Measurements from ENCODE around the gene DIS3L2.
"Not testable (repeated sequence)": the region's sequence is repeated elsewhere in the genome, so short reads cannot be mapped to it uniquely, and the experiment has no call there.

DIS3L2 gene

GRCh38 chr2:232075080-232075479 lies 113.6 kb downstream of the DIS3L2 start:
- DNase-seq = no peak

GRCh38 chr2:232075859-232076258 lies 114.3 kb downstream of the DIS3L2 start:
- DNase-seq = no peak

GRCh38 chr2:232076272-232076671 lies 114.8 kb downstream of the DIS3L2 start:
- DNase-seq = no peak

- no peak for DNase-seq
These were observed 115.2 kb downstream of the DIS3L2 start for GRCh38 chr2:232076736-232077135.

- DNase-seq = no peak
These were observed 123.7 kb downstream of the DIS3L2 start for GRCh38 chr2:232085164-232085563.

- no peak for DNase-seq
These were observed 124.4 kb downstream of the DIS3L2 start for GRCh38 chr2:232085826-232086425.

GRCh38 chr2:232088771-232089170 lies 127.3 kb downstream of the DIS3L2 start:
- DNase-seq = no peak

GRCh38 chr2:232094201-232094600 lies 132.7 kb downstream of the DIS3L2 start:
- DNase-seq = no peak

GRCh38 chr2:232094883-232095282 lies 133.4 kb downstream of the DIS3L2 start:
- no peak for DNase-seq

- DNase-seq = no peak
These were observed 135.7 kb downstream of the DIS3L2 start for GRCh38 chr2:232097260-232097659.

- DNase-seq = no peak
These were observed 136.2 kb downstream of the DIS3L2 start for GRCh38 chr2:232097758-232098157.

- no peak for DNase-seq
These were observed 140.9 kb downstream of the DIS3L2 start for GRCh38 chr2:232102380-232102779.

GRCh38 chr2:232103140-232103737 lies 141.7 kb downstream of the DIS3L2 start:
- no peak for DNase-seq

- no peak for DNase-seq
These were observed 142.6 kb downstream of the DIS3L2 start for GRCh38 chr2:232104076-232104646.

GRCh38 chr2:232111551-232111950 lies 150.0 kb downstream of the DIS3L2 start:
- DNase-seq = no peak

- no peak for DNase-seq
These were observed 152.3 kb downstream of the DIS3L2 start for GRCh38 chr2:232113821-232114220.

GRCh38 chr2:232115728-232116361 lies 154.3 kb downstream of the DIS3L2 start:
- DNase-seq = not testable (repeated sequence)

- DNase-seq = no peak
These were observed 155.3 kb downstream of the DIS3L2 start for GRCh38 chr2:232116852-232117251.

- no peak for DNase-seq
These were observed 155.9 kb downstream of the DIS3L2 start for GRCh38 chr2:232117413-232117812.

GRCh38 chr2:232120911-232121310 lies 159.4 kb downstream of the DIS3L2 start:
- DNase-seq = no peak

- no peak for DNase-seq
These were observed 162.8 kb downstream of the DIS3L2 start for GRCh38 chr2:232124309-232124708.

- no peak for DNase-seq
These were observed 165.0 kb downstream of the DIS3L2 start for GRCh38 chr2:232126301-232127099.

GRCh38 chr2:232129483-232129882 lies 168.0 kb downstream of the DIS3L2 start:
- no peak for DNase-seq
